ENCODE results near the gene YPEL4.
A peak's percentile ranks its signal among the peaks of the same experiment; 100 is the strongest.

YPEL4 gene

DNA sequence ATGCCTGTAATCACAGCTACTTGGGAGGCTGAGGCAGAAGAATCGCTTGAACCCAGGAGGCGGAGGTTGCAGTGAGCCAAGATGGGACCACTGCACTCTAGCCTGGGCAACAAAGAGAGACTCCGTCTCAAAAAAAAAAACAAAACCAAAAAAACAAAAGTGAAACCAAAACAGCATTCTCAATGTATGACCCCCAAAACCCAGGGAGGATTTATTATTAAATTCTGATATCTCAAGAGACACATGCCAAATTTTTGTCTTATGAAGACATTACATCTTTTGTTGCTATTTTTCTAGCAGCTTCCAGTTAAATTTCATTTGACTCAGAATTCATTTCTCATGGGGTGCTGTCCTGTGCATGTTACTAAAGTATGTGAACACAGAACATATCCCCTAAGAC, 3.0 kb upstream of the YPEL4 start:
- H3K27ac ChIP-seq, result peak overlapping the region in 2 of 21 experiments; percentile 41 to 64
- H3K4me3 ChIP-seq, result peak overlapping the region in 1 of 7 experiments; percentile 10

DNA sequence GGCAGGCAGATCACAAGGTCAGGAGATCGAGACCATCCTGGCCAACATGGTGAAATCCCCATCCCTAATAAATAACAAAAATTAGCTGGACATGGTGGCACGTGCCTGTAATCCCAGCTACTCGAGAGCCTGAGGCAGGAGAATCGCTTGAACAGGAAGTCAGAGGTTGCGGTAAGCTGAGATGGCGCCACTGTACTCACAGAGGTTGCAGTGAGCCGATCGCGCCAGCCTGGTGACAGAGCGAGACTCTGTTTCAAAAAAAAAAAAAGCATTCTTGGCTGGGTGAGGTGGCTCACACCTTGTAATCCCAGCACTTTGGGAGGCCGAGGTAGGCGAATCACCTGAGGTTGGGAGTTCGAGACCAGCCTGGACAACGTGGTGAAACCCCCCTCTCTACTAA, 2.5 kb upstream of the YPEL4 start:
- Histone ChIP-seq H3K27ac (peak overlapping the region in 2 of 21 experiments; percentile 41 to 64), H3K4me3 (peak overlapping the region in 1 of 7 experiments; percentile 10)

DNA sequence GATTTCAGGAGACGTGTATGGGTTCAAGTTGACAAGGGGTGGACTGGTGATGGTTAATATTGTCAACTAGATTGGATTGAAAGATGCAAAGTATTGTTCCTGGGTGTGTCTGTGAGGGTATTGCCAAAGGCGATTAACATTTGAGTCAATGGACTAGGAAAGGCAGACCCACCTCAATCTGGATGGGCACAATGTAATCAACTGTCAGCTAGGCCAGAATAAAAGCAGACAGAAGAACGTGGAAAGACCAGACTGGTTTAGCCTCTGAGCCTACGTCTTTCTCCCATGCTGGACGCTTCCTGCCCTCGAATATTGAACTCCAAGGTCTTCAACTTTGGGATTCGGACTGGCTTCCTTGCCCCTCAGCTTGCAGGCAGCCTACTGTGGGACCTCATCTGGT, 1.7 kb upstream of the YPEL4 start:
- H3K27ac ChIP-seq, result no peak overlapping the region
- H3K4me3 ChIP-seq, result no peak overlapping the region

DNA sequence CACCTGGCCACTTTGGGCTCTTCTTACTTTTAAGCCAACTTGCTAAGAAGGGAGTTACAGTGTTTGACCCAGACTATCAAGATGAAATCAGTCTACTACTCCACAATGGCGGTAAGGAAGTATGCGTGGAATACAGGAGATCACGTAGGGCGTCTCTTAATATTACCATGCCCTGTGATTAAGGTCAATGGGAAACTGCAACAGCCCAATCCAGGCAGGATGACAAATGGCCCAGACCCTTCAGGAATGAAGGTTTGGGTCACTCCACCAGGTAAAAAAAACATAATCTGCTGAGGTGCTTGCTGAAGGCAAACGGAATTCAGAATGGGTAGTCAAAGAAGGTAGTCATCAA, 1.0 kb upstream of the YPEL4 start:
- Histone ChIP-seq H3K4me3 (no peak overlapping the region), H3K27ac (peak overlapping the region in 1 of 21 experiments; percentile 34)

DNA sequence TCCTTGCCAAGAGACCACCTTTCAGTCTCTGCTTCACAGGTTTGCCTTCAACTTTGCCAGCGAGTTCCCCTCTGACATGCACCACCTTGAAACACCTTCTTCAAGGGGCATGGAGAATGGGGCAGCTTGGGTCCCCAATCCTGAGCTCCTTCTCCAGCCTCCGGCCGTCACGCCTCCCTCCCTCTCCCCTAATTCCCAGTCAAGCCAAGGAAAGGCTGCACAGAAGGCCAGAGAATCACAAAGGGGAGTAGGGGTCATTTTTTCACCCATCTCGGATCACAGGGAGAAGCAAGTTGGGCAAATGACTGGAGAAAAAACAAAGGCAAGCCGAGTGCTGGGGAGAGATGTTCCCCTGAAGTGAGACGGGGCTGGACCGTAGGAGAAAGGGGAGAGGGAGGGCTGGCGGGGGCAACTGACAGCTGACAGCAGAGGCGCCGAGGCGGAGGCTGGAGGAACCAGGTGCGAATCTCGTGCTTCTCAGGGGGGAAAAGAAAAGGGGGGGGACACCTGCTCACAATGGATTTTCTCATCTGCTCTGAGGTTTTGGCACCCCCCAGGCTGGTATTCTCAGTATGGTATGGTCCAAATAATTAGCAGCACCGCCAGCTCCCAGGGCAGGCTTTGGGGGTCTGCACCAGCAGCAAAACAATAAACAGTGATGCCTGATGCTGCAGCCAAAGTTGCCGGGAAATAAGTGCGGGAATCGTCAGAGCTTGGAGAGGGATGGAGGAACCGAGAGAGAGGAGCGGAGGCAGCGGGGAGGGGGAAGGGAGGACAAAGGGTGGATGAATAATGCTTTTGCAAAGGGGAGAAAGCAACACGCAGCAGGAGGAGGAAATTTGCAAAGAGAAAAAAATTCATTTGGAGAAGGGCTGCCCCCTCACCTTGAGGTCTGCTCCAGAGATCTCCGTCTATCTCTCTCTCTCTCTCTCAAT, 644 bp downstream of the YPEL4 start:
- Histone ChIP-seq H3K4me3 (peak overlapping the region; percentile 15 to 46 (median 29)), H3K27ac (peak overlapping the region in 10 of 21 experiments; percentile 2 to 63 (median 41))

DNA sequence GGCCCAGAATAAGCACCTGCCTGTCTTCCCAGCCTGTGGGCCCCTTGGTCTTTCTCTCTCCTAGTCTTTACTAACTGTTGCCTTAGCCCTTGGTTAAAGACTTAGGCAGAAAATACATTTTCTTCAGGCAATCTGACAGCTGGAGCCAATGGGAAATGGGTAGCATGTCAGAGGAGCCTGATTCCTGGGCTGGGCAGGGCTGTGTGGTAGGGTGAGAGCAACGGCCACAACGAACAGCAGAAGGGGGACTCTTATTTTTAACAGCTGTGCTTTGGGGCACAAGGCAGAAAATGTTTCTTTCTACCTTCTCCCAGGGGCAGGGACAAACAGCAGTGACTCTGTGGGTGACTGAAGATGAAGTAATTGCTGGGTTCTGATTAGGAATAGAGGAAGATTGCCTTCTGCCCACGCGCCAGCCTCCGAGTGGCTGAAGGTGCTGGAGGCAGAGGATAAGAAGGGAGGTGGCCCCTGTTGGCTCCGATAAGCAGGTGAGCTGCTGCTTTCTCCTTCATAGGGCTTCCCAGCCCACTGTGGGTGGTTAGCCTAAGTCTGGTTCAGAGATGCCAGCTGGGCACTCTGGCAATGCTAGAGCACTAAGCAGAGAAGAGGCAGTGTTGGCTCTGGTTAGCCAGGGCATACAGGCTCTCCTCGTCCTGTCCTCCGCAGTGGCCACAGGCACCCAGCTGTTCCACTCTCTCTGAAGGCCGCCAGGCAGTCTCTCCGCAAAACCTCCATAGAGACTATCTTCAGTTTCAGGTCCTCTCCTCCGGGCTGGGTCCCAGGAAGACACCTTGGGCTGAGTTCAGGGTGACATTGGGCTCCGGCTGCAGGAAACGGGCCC, 1.5 kb downstream of the YPEL4 start:
- no peak overlapping the region for H3K27ac ChIP-seq
- peak overlapping the region in 2 of 7 experiments; percentile 24 to 29 for H3K4me3 ChIP-seq

DNA sequence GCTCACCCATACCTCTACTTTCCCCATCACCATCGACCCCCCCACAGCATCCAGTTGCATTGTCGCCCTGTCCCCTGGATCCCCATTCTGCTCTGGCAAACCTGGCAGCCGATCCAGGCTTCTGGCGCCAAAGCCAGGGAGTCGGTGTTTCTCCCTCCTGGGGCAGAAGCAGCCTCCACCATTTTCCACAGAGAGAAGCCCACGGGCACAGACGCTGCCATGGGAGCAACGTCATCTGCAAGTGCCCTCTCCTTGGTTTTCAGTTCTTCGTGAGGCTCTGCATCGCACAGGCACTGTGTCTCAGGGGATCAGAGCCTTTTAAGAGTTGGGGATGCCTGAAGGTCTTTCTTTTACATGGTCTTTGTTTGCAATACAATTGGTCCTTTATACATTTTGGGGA, 2.3 kb downstream of the YPEL4 start:
- Histone ChIP-seq H3K27ac (no peak overlapping the region), H3K4me3 (no peak overlapping the region)

DNA sequence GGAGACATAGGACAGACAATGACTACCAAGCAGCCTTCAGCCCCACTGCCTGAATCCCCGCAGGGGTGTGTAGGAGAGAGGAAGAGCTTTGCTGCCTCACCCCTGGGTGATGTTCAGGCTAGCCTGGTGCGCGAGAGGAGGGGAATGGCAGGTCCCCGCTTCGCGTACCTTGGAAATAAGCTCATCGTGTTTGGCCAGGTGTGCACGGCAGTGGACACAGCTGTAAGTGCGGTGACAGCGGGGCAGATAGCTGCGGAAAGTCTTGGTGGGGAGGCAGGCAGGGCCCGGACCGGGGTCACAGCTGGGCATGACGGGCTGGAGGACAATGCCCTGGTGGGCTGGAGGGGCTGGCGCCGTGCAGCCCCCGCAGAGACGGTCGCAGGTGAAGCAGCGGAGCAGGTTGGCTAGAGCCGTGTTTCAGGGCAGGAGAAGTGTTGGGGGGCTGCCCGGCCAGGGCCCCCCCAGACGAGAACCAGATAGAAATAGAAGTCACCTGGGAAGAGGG, 2.9 kb downstream of the YPEL4 start:
- H3K27ac ChIP-seq, result no peak overlapping the region
- H3K4me3 ChIP-seq, result no peak overlapping the region

DNA sequence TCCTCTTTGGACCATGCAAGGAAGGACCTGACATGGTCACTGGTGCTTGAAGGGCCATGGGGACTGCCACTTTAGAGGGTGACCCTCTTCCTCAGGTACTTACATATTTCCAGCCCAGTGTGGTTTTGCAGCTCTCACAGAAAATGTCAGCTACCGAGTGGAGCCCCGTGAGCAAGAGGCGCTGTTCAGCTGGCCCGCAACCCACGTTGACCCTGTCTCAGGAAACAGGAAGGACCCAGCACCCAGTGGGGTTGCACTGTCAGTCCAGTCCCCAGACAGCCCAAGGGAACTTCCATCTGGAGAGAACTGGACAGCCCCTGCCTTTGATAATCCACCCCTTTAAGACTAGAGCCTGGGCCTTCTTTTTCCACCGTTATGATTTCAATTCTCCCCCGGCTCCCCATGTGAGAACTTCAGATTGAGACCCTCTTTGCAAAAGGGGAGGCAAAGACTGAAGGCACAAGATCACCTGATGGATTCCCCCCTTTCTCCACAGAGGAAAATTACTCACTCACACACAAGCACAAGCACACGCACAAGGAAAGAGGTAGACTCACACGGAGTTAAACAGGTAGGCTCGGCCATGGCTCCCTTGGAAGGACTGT, 3.4 kb downstream of the YPEL4 start:
- Histone ChIP-seq H3K27ac (peak overlapping the region in 1 of 21 experiments; percentile 25), H3K4me3 (no peak overlapping the region)

DNA sequence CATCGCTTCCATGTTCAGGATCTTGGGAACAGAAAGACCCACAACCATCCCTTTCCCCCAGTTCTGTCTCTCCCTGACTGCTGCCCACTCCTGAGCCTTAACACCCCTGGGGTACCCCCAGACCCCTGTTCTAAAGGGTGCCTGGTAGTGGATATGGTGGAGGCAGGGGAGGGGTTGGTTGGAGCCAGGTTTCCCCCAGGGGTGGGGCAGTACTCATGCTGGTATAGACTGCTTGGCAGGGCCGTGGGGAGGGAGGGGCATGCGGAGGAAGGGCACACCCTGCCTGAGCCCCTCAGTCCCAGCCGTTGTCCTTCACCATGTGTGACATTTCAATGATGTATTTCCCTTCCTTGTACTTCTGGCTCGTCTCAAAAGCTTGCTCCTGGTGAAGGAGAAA, 4.0 kb downstream of the YPEL4 start:
- no peak overlapping the region for H3K4me3 ChIP-seq
- H3K27ac ChIP-seq, result peak overlapping the region in 2 of 21 experiments; percentile 1 to 25

DNA sequence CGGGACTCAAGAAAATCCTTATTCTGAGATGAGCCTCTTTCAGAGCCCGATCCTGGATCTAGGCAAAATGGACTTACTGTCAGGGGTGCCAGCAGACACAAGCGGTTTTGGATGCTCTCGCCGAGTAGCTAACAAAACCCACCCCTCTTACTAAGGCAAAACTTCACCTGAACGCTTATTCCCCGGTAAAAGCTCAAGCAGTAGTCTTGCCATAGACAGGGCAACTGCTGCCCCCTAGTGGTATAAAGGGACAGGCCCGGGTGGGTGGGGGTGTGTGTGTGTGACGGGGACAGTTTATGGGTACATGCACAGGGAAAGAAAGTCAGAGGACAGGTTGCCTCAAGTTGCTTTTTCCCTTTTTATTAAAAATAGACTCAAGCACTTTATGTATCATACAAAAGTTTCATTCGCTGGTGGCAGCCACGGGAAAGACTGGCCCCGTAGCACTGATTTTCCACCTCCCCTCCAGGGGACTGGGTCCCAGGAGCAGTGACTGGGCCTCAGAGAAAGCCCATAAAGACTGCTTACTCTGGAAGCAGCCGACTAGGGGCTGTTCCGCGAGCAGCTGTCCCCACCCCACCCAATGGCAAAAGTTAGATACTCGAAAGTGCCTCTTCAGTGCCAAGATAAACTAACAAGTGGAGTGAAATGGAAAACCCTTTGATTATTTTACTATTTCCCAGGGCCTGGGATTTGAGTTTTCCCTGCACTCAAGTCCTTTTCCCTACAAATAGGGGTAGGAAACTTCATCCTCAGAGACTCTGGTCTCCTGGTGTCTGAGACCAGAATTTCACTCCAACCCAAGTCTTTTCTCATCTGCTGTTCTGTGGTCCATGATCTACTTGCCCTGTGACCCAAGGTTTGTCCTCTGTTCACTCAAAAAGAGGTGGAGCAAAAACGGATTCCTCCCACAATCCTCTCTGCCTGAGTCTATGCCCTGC, 4.7 kb downstream of the YPEL4 start:
- H3K27ac ChIP-seq, result peak overlapping the region in 4 of 21 experiments; percentile 18 to 54 (median 24)
- no peak overlapping the region for H3K4me3 ChIP-seq

DNA sequence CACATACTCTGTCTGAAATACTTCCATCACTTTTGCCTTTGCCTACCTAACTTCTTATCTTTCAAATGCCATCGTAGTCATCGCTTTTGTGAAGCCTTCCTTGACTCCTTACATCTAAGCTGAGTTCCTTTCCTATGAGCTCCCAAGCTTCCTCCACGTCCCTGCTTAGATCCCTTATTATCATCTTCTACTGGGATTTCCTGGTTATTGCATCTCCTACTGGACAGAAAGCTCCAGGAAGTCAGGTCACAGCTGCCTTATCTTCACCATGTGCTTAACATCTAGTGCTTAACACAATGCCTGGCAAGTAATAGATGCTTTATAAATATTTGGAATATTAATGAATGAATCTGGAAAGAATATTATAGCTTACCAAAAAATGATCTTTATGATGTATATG, 5.9 kb downstream of the YPEL4 start:
- no peak overlapping the region for H3K4me3 ChIP-seq
- no peak overlapping the region for H3K27ac ChIP-seq

DNA sequence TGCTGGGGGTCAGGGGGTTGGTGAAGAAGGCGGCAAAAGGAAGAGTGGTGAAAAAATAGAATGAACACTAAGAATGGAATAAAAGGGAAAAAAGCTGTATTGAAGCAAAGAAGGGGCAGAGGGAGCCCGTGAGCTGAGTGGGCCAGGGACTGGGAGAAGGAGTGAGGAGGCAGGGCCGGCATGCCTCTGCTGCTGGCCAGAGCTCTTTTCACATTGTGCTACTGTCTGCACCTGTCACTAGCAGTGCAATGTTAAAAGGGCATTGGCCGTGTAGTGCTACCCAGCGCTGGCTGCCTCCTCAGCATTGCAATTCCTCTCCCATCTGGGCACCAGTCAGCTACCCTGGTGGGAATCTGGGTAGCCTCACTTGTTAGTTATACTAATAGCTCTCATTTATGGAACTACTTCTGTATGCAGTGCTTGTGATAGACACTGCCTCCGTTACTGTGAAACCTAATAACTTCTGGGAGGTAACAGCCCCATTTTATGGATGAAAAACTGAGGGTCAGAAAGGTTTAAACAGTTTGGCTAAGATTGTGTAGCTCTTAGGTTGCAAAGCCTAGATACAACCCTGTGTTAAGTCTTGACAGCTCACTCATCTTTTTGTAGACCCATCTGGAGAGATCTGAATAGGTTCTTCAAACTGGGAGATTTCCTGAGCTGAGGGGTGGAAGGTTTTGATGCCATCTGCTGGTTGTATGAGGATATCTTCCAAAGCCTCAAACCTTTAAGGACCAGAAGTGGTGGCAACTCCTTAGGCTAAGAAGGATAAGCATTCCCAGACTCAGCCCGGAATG, 8.5 kb downstream of the YPEL4 start:
- Histone ChIP-seq H3K27ac (no peak overlapping the region), H3K4me3 (no peak overlapping the region)

DNA sequence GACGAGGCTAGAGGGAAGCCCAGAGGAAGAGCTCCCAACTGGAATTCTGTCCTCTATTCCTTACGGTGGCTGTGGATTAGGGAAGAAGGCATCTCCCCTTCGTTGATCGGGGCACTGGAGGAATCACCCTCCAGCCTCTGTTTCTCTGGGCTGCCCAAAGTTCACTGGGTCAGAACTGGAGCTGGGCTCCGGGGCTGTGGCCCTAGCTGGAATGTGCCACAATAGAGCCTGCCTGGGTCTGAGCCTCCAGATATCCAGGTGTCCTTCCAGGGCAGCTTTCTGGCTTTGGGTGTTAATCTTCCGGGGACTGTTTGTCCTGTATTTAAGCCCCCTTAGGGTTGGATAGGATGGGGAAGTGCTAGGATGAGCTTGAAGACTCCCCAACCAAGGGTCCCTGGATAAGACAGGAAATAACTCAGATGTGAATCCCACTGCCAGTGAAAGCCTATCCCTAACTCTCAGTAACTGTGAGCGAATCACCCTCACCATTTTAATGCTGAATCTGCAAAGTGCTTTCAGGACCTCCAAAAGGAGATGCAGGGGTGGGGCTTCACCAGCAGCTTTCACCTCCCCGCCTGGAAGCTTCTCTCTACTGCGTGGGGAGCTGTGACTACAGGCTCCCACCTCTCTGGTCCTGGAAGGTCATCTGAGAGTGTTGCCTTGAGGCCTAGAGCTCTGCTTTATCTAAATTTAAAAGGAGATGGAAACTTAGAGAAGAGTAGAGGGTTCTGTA, 9.5 kb downstream of the YPEL4 start:
- H3K4me3 ChIP-seq, result peak overlapping the region in 1 of 7 experiments; percentile 79
- H3K27ac ChIP-seq, result peak overlapping the region in 5 of 21 experiments; percentile 2 to 94 (median 41)

DNA sequence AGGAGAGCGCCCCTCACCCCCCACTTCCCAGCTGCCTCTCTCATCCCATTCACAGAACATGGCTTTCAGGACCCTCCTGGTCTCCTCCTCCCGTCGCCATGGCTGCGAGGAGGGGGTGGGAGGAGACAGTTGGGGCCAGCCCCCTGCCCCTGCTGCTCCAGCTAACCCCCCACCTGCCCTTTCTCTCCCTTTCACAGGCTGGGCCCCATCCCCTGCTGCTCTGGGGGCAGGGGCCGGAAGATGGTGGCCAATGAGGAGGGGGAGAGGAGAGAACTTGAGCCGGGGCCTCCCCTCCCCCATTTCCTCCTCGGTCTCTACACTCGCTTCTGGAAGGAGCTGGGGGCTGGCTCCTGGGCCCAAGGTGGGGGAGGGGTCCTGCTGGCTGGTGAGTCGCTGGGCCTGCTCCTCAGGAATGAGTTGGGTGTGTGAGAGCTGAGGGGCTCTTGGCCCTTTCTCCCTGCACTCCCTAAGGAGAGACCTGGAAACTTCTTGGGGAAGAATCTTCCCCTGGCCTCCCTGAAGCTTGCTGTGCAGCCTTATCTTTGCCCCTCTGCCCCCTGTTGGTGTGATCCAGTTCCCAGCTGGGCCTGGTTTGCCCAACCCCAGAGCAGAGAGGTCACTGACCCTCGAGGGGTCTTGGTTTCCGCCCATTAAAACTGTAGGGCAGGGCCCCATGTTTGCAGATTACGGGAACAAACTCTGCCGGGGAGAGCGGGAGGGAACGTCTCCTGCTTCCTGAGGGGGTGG, 10.2 kb downstream of the YPEL4 start:
- Histone ChIP-seq H3K4me3 (peak overlapping the region; percentile 50 to 81 (median 70)), H3K27ac (peak overlapping the region in 11 of 21 experiments; percentile 18 to 94 (median 84))

DNA sequence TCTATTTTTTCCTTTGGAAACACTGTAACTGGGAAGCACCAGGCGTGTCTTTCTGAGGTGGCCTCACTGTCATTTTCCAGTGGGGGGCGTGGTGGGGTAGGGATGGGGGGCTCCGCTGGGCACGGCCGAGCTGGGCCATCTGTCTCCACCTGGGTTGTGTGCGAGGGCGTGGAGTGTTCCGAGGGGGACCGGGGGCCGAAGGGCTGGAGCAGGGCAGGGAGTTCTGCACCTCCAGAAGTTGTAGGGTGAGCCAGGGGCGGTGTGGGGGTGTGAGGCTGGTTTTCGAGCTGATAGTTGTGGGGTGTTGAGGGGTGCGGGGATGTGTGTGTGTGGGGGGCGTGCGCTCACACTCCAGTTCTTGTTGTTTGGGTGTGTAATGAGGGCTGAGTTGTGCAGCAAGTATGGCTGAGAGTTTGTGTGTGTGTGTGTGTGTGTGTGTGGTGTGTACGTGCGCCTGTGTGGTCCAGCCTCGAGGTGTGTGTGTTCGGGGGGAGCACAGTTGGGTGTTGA, 10.8 kb downstream of the YPEL4 start:
- H3K4me3 ChIP-seq, result peak overlapping the region; percentile 50 to 81 (median 70)
- peak overlapping the region in 20 of 21 experiments; percentile 31 to 94 (median 83) for H3K27ac ChIP-seq
